Pancreas (tissue), 10 donors: ENCODE data around the gene SLIT3. TPM values are rescaled to one million over a fixed set of nuclear protein-coding genes. Genes with fewer than 3 reads are reported as not detected.

ENCODE experiments used
- ATAC-seq, 4 donors: fragments of 200-7000 bp; cut with Tn5 transposase; one replicate each; pipeline versions ENCODE4 v1.8.0 to v1.9.1; 2020; ENCODE audit warnings: mild to moderate bottlenecking in 4 of 4, moderate library complexity in 4 of 4
- DNase-seq, 6 donors: peaks; one replicate each; pipeline ENCODE4 v3.0.0-alpha.2; 2020
- FAIRE-seq: peaks from 2 replicates; lab custom pipeline; 2012; peaks lifted over from hg19 to GRCh38; lab: Jason Lieb, UNC
- H3K27ac ChIP-seq, 4 donors: fragments of 200-600 bp; sonication (generic); 1 replicate in 3 of 4; 2 replicates in 1 of 4; pipeline versions ENCODE4 v1.5.0 to v1.8.0; 2020
- H3K27me3 ChIP-seq, 4 donors: fragments of 200-600 bp; one replicate each; pipeline ENCODE4 v1.8.0; 2021
- H3K36me3 ChIP-seq, 3 donors: fragments of 200-600 bp; sonication (generic) in 1 of 3; one replicate each; pipeline versions ENCODE4 v1.5.0 to v1.8.0; 2020 to 2021
- H3K4me1 ChIP-seq, 3 donors: fragments of 200-600 bp; one replicate each; pipeline ENCODE4 v1.8.0; 2021
- H3K4me3 ChIP-seq, 4 donors: fragments of 200-600 bp; sonication (generic) in 2 of 4; one replicate each; pipeline versions ENCODE4 v1.5.0 to v1.8.0; 2020 to 2021
- H3K9me3 ChIP-seq, 4 donors: fragments of 200-600 bp; one replicate each; pipeline ENCODE4 v1.8.0; 2021
- CTCF ChIP-seq, 4 donors: fragments of 200-600 bp; sonication (generic) in 3 of 4; IDR thresholded peaks; one replicate each; pipeline versions ENCODE4 v1.5.0 to v1.8.0; 2021; ENCODE audit warnings: antibody characterized with exemption in 4 of 4
- WGBS, 2 donors: extraction: QIAGEN DNeasy Blood & Tissue Kit; methylation state at CpG; one replicate each; pipeline ENCODE4 v1.1.7; 2013; 5-methylcytosine and 5-hydroxymethylcytosine counted together
- intact Hi-C, 3 donors: fragments of 100-400 bp; cut with DNase I; formaldehyde crosslinking; loops; one replicate each; pipeline versions ENCODE4 v1.11.1 to v1.14.2; 2022
- polyA plus RNA-seq, 2 donors: library from polyadenylated mRNA; stranded (reverse); fragments of 200-250 nt; gene quantifications; one replicate each; pipeline ENCODE4 v1.2.3, GENCODE V29; 2013
- total RNA-seq, 6 donors: library from RNA; stranded (reverse); fragmentation: NEBNext Ultra II Directional in 4 of 6; extraction: Animal tissue kit (Norgen Biotek cat#: 25700) in 4 of 6; gene quantifications; one replicate each; pipeline versions ENCODE4 v1.2.1 to v1.2.4, GENCODE V29; 2021 to 2023
- donor health status: healthy with polysubstance abuse.
- donor health status: DM: no; HTN: no; CAD: no; lungs with moderate emphysema.
- donor health status: DM: no; HTN: no; CAD: no.
- donor health status: control.
- donor health status: control.
- donor health status: Bipolar disorder and iron deficiency.
- donor health status: DM: yes; HTN: yes; CAD: no.
- donor health status: DM: no; HTN: no; CAD: no.
- donor health status: DM: no; HTN: no; CAD: no.
- donor health status: DM: yes; HTN: yes; CAD: no.

Gene SLIT3
- total and polyA plus RNA-seq, 8 donors, result 1.1 to 11.4 (median 2.1) TPM

- Histone ChIP-seq H3K36me3 (no peaks in the 10 kb centered on the region), H3K9me3 (no peaks in the 10 kb centered on the region), H3K4me3 (no peak overlapping the region), H3K27ac (no peak overlapping the region), H3K27me3 (peaks cover 0 to 2% (median 0%) of the 10 kb centered on the region in 4 donors), H3K4me1 (peaks cover 0 to 11% (median 5%) of the 10 kb centered on the region in 3 donors)
- WGBS, 2 donors, result 73 to 77% methylated on average over 12 of the region's 12 CpGs
- FAIRE-seq, result no peak
- intact Hi-C loops, result no loop called here
- no peak for ATAC-seq
- DNase-seq, result no peak
- no peak for TF ChIP-seq CTCF (IDR thresholded peaks at IDR 0.05)
Measured at GRCh38 chr5:168882283-168882682, 418.7 kb downstream of the SLIT3 start.

GRCh38 chr5:168881427-168882149 is 419.4 kb downstream of the SLIT3 start:
- DNase-seq, result no peak
- 66 to 68% methylated on average over 11 of the region's 11 CpGs for WGBS, 2 donors
- H3K4me1 ChIP-seq, result peaks cover 0 to 13% (median 5%) of the 10 kb centered on the region in 3 donors
- TF ChIP-seq CTCF (IDR thresholded peaks at IDR 0.05), result no peak
- no peak for ATAC-seq
- H3K27me3 ChIP-seq, result no peaks in the 10 kb centered on the region
- intact Hi-C loops, result no loop called here
- H3K4me3 ChIP-seq, result no peak overlapping the region
- no peaks in the 10 kb centered on the region for H3K9me3 ChIP-seq
- H3K27ac ChIP-seq, result no peak overlapping the region
- no peak for FAIRE-seq
- H3K36me3 ChIP-seq, result no peaks in the 10 kb centered on the region

- no peaks in the 10 kb centered on the region for H3K9me3 ChIP-seq
- TF ChIP-seq CTCF (IDR thresholded peaks at IDR 0.05), result no peak
- H3K36me3 ChIP-seq, result no peaks in the 10 kb centered on the region
- FAIRE-seq (no peak), DNase-seq (peak in 1 of 6 donors; percentile 10), ATAC-seq (peak in 3 of 4 donors; percentile 63 to 71 (median 71))
- intact Hi-C loops, result no loop called here
- peaks cover 0 to 10% (median 5%) of the 10 kb centered on the region in 3 donors for H3K4me1 ChIP-seq
- H3K4me3 ChIP-seq, result no peak overlapping the region
- no peaks in the 10 kb centered on the region for H3K27me3 ChIP-seq
- 21 to 22% methylated on average over 8 of the region's 8 CpGs for WGBS, 2 donors
- peak overlapping the region in 3 of 4 donors; percentile 6 to 56 (median 41) for H3K27ac ChIP-seq
Measured at GRCh38 chr5:168879929-168880328, 421.0 kb downstream of the SLIT3 start.

GRCh38 chr5:168879331-168879730 is 421.6 kb downstream of the SLIT3 start:
- TF ChIP-seq CTCF (IDR thresholded peaks at IDR 0.05), result no peak
- H3K4me1 ChIP-seq, result peaks cover 0 to 10% (median 5%) of the 10 kb centered on the region in 3 donors
- no peak overlapping the region for H3K4me3 ChIP-seq
- H3K27me3 ChIP-seq, result no peaks in the 10 kb centered on the region
- 85 to 94% methylated on average over 2 of the region's 2 CpGs for WGBS, 2 donors
- no peak for ATAC-seq
- no peak for FAIRE-seq
- intact Hi-C loops, result no loop called here
- no peaks in the 10 kb centered on the region for H3K9me3 ChIP-seq
- H3K27ac ChIP-seq, result peak overlapping the region in 3 of 4 donors; percentile 6 to 56 (median 41)
- no peak for DNase-seq
- no peaks in the 10 kb centered on the region for H3K36me3 ChIP-seq
